Ammon's horn (tissue), 1 donor: ENCODE measurements around the gene CDKN1C.

Experiments used
- DNase-seq: peaks from one replicate; pipeline ENCODE4 v3.0.0-alpha.2; 2016; ENCODE audit warnings: low spot score

The CDKN1C gene

GRCh38 chr11:2923446-2924375 is 38.1 kb upstream of the CDKN1C start:
- DNase-seq = no peak

GRCh38 chr11:2922655-2923054 is 37.1 kb upstream of the CDKN1C start:
- DNase-seq = no peak

- no peak for DNase-seq
These were observed 36.3 kb upstream of the CDKN1C start for GRCh38 chr11:2921742-2922493.

- no peak for DNase-seq
These were observed 35.7 kb upstream of the CDKN1C start for GRCh38 chr11:2921261-2921660.

GRCh38 chr11:2920343-2920742 is 34.8 kb upstream of the CDKN1C start:
- DNase-seq = no peak

GRCh38 chr11:2919837-2920236 is 34.3 kb upstream of the CDKN1C start:
- DNase-seq = no peak

GRCh38 chr11:2919188-2919587 is 33.6 kb upstream of the CDKN1C start:
- no peak for DNase-seq

GRCh38 chr11:2917842-2918490 is 32.4 kb upstream of the CDKN1C start:
- DNase-seq = no peak

- no peak for DNase-seq
These were observed 31.5 kb upstream of the CDKN1C start for GRCh38 chr11:2916892-2917645.

GRCh38 chr11:2916114-2916891 is 30.7 kb upstream of the CDKN1C start:
- no peak for DNase-seq

- DNase-seq = no peak
These were observed 29.9 kb upstream of the CDKN1C start for GRCh38 chr11:2915473-2915872.

GRCh38 chr11:2914455-2915195 is 29.1 kb upstream of the CDKN1C start:
- DNase-seq = no peak

GRCh38 chr11:2913776-2914175 is 28.2 kb upstream of the CDKN1C start:
- DNase-seq = no peak

GRCh38 chr11:2913019-2913431 is 27.4 kb upstream of the CDKN1C start:
- DNase-seq = no peak

- no peak for DNase-seq
These were observed 26.9 kb upstream of the CDKN1C start for GRCh38 chr11:2912498-2912897.

GRCh38 chr11:2911785-2912391 is 26.3 kb upstream of the CDKN1C start:
- no peak for DNase-seq

- no peak for DNase-seq
These were observed 25.7 kb upstream of the CDKN1C start for GRCh38 chr11:2911088-2911784.

- no peak for DNase-seq
These were observed 24.9 kb upstream of the CDKN1C start for GRCh38 chr11:2910401-2910955.
